ENCODE measurements around the gene TLE3. TPM values are rescaled to one million over a fixed set of nuclear protein-coding genes. Genes with fewer than 3 reads are reported as not detected.

TLE3 gene
- total and polyA plus RNA-seq, 2 of the 13 experiments (the other 11 are each of a cell fraction or from before 2014, with no cell fraction given): 11.9 to 13.8 TPM

- FAIRE-seq (no peak), ATAC-seq (no peak; the same call in 2 of the 3 replicates), DNase-seq (ENCODE audit: low spot score) (no peak)
- Histone ChIP-seq H3K36me3 (replicated peaks in 1 of 2; ENCODE audit: control insufficient read depth in 1 of 2, insufficient read depth in 2 of 2, low read length in 2 of 2) (no peaks in the 10 kb centered on the region), H3K9me3 (ENCODE audit: low read length) (no peaks in the 10 kb centered on the region), H3K4me1 (ENCODE audit: insufficient read depth, low read length) (no peaks in the 10 kb centered on the region), H3K79me2 (ENCODE audit: insufficient read depth, low read length) (no peaks in the 10 kb centered on the region), H3K4me3 (replicated peaks in 1 of 3; ENCODE audit: insufficient read depth in 1 of 3, low read depth in 2 of 3, low read length in 3 of 3) (no peak overlapping the region), H3K9ac (ENCODE audit: insufficient read depth, low read depth, low read length) (no peak overlapping the region), H3K4me2 (ENCODE audit: low read depth, low read length) (no peak overlapping the region), H2AFZ (ENCODE audit: low read length) (no peak overlapping the region), H4K20me1 (ENCODE audit: insufficient read depth, low read length) (peaks cover 4% of the 10 kb centered on the region; the same call in 1 of the 2 replicates), H3K27me3 (ENCODE audit: control insufficient read depth in 1 of 2, insufficient read depth in 2 of 2, low read length in 2 of 2) (peaks cover 7 to 65% of the 10 kb centered on the region in 2 experiments), H3K27ac (ENCODE audit: extremely low read length, insufficient read depth, low read length) (no peak overlapping the region)
- ChIA-PET POLR2A (no interaction called here), CTCF (ENCODE audit: low intra/inter-chr PET ratio, low total read pairs) (no interaction called here)
- BruUV-seq (replicated peaks): no TSS peak
- intact Hi-C loops (cut with micrococcal nuclease; ENCODE audit: unreplicated experiment): no loop called here
- TF ChIP-seq ZNF256 (CRISPR knock-in tag; conservative IDR thresholded peaks at IDR 0.05) (no peak), SRY (CRISPR knock-in tag; IDR thresholded peaks at IDR 0.05) (no peak), ZNF281 (CRISPR knock-in tag; IDR thresholded peaks at IDR 0.05; ENCODE audit: borderline replicate concordance) (no peak), HNRNPUL1 (IDR thresholded peaks at IDR 0.05; ENCODE audit: low read depth, low read length) (no peak), ZBTB39 (CRISPR knock-in tag; IDR thresholded peaks at IDR 0.05) (no peak), TBP (CRISPR knock-in tag; IDR thresholded peaks at IDR 0.05) (no peak), ZMYM2 (CRISPR knock-in tag; IDR thresholded peaks at IDR 0.05) (no peak), SETDB1 (CRISPR knock-in tag; IDR thresholded peaks at IDR 0.05; ENCODE audit: borderline replicate concordance) (no peak), RCOR2 (CRISPR knock-in tag; IDR thresholded peaks at IDR 0.05) (no peak), MXD4 (CRISPR knock-in tag; IDR thresholded peaks at IDR 0.05) (no peak), PRMT3 (CRISPR knock-in tag; IDR thresholded peaks at IDR 0.05; ENCODE audit: borderline replicate concordance, low read depth) (no peak)
- TF ChIP-seq, protein P1, sequence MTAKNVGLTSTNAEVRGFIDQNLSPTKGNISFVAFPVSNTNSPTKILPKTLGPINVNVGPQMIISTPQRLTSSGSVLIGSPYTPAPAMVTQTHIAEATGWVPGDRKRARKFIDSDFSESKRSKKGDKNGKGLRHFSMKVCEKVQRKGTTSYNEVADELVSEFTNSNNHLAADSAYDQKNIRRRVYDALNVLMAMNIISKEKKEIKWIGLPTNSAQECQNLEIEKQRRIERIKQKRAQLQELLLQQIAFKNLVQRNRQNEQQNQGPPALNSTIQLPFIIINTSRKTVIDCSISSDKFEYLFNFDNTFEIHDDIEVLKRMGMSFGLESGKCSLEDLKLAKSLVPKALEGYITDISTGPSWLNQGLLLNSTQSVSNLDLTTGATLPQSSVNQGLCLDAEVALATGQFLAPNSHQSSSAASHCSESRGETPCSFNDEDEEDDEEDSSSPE (CRISPR knock-in tag; IDR thresholded peaks at IDR 0.05): no peak
- in situ Hi-C loops (cut with HindIII; ENCODE audit: extremely low pct_ligation_motif_present, low pct_unique_long_range_greater_than_20kb): no loop called here
- 20% methylated on average over 2 of the region's 7 CpGs for WGBS (ENCODE audit: low lambda C conversion rate)
Observed at GRCh38 chr15:70034596-70034995, 63.1 kb downstream of the TLE3 start.
